ENCODE data around the gene ATP6V1B1.

GRCh38 chr2:70887550-70888246 lies 48.0 kb upstream of the ATP6V1B1 start:
- no peak for TF ChIP-seq MITF (IDR thresholded peaks at IDR 0.05)
- no peak for TF ChIP-seq HNRNPH1 (optimal IDR thresholded peaks at IDR 0.05; ENCODE audit: low read depth, low read length)
- no peak for TF ChIP-seq ZNF12 (CRISPR knock-in tag; IDR thresholded peaks at IDR 0.05)
- TF ChIP-seq BRF2 (IDR thresholded peaks at IDR 0.05; ENCODE audit: borderline replicate concordance, insufficient read depth, insufficient read length): no peak
- TF ChIP-seq ETV6 (IDR thresholded peaks at IDR 0.05; ENCODE audit: borderline replicate concordance in 1 of 2, low read depth in 2 of 2, low read length in 1 of 2): no peak
- TF ChIP-seq ETV6 (CRISPR knock-in tag; IDR thresholded peaks at IDR 0.05; ENCODE audit: borderline replicate concordance): no peak
- TF ChIP-seq POLR2A (conservative IDR thresholded peaks at IDR 0.05): no peak
- TF ChIP-seq SIRT6 (IDR thresholded peaks at IDR 0.05; ENCODE audit: low read depth, low read length): no peak
- no peak for TF ChIP-seq ZBTB40 (IDR thresholded peaks at IDR 0.05)
- no peak for TF ChIP-seq ZBTB40 (CRISPR knock-in tag; IDR thresholded peaks at IDR 0.05)
- no peak for TF ChIP-seq CEBPZ (IDR thresholded peaks at IDR 0.05; ENCODE audit: borderline replicate concordance, low read depth, low read length)
- no peak for TF ChIP-seq EGR1 (conservative IDR thresholded peaks at IDR 0.05)
- TF ChIP-seq CTCF (IDR thresholded peaks at IDR 0.05 in 2 of 3, conservative IDR thresholded peaks at IDR 0.05 in 1 of 3; ENCODE audit: insufficient read depth in 2 of 3, low read depth in 1 of 3, low read length in 3 of 3): no peak
- TF ChIP-seq ZNF707 (CRISPR knock-in tag; conservative IDR thresholded peaks at IDR 0.05): no peak
- no peak for TF ChIP-seq ZNF444 (CRISPR knock-in tag; IDR thresholded peaks at IDR 0.05)
- no peak for TF ChIP-seq CREB1 (IDR thresholded peaks at IDR 0.05)
- no peak for TF ChIP-seq CREB1 (CRISPR knock-in tag; IDR thresholded peaks at IDR 0.05)
